COR-L47 (cell line): ENCODE data around the gene C16orf90.
"Not testable (repeated sequence)": the region's sequence is repeated elsewhere in the genome, so short reads cannot be mapped to it uniquely, and the experiment has no call there.

Experiments used
- DNase-seq: peaks from one replicate; lab custom pipeline; 2025; lab: John Stamatoyannopoulos, UW

Gene C16orf90

DNA sequence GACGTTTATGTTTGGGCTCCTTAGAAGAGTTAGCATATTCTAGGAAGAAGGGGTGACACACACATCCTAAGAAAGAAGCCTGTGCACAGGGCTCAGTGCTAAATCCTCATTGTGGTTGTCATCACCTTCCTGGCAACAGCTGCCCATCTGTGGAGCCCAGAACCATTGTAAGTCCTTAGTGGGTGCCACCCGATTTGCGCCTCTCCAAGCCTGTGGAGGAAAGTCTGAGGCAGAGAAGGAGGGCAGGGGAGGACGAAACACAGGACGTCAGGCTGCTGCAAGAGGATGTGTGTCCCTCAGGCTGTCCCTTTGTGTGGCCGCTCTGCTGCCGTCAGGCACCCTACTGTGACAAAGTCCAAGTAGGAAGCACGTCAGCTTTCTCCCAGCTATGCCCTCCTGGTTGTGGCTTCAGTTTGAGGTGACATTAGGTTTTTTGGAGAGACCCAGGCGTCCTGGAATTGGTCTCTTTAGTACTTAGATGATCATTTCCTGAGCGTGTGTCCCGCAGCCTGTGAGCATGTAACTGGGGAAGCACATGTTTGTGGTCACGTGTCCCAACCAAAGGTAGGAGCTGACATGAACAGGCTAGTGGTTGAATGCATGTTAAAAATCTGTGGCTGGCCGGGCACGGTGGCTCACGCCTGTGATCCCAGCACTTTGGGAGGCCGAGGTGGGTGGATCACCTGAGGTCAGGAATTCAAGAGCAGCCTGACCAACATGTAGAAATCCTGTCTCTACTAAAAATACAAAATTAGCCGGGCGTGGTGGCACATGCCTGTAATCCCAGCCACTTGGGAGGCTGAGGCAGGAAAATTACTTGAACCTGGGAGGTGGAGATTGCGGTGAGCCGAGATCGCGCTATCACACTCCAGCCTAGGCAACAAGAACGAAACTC, 16.2 kb upstream of the C16orf90 start:
- DNase-seq, result no peak

DNA sequence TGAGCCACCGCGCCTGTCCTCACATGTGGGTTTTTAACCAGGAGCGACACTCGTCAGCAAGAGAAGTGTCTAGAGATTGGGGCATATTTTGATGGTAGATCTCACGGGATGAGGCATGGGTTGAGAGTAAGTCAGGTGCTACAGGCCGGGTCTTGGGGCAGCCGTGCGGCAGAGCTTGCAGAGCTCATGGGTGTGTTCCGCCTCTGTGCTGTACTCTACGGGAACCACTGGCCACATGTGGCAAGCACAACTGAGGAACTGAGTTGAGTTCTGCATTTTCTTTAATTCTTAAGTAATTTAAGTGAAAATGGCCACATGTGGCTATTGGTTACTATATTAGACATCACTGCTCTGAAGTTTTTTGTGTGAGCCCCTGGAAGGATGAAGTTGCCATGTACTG, 15.1 kb upstream of the C16orf90 start:
- no peak for DNase-seq

DNA sequence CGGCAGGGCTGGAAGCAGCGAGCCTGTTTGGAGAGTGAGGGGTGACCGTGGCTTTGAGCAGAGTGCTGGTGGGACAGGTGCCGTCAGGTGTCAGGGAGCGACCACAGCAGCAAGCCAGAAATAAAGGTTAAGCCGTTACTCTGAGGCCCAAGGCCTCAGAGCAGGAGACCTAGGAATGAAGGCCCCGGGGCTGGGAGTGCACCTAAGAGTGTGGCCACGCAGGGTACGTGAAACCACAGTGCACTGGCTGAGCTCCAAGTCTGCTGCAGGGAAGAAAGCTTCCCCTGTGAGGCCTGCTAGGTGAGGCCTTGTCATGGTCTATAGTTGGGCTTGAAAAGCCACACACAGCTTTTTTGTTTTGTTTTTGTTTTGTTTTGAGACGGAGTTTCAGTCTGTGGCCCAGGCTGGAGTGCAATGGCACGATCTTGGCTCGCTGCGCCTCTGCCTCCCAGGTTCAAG, 14.2 kb upstream of the C16orf90 start:
- no peak for DNase-seq

DNA sequence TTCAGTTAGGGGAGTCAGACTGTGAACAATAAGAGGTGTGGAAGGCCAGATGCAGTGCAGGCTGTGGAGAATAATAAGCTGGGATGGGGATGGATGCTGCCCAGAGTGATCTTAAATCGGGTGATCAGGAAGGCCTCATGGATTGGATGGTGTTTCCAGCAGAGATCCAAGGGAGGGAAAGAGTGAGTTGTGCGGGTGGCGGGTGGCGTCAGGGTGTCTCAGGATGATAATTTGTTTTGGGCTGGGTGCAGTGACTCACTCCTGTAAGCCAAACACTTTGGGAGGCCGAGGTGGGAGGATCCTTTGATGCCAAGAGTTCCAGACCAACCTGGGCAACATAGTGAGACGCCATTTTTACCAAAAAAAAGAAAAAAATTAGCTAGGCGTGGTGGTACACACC, 13.4 kb upstream of the C16orf90 start:
- no peak for DNase-seq

DNA sequence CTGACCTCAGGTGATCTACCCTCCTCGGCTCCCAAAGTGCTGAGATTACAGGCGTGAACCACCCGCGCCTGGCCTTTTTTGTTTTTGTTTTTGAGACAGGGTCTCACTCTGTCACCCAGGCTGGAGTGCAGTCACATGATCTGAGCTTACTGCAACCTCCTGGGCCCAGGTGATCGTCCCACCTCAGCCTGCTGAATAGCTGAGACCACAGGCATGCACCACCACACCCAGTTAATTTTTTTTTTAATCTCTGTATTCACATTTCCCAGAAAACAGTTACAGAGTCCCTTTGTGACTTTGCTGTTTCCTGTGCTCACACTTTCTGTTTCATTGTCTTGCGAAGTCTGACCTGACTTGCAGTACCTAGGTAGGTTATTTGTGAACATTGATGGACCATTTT, 8.2 kb upstream of the C16orf90 start:
- no peak for DNase-seq

DNA sequence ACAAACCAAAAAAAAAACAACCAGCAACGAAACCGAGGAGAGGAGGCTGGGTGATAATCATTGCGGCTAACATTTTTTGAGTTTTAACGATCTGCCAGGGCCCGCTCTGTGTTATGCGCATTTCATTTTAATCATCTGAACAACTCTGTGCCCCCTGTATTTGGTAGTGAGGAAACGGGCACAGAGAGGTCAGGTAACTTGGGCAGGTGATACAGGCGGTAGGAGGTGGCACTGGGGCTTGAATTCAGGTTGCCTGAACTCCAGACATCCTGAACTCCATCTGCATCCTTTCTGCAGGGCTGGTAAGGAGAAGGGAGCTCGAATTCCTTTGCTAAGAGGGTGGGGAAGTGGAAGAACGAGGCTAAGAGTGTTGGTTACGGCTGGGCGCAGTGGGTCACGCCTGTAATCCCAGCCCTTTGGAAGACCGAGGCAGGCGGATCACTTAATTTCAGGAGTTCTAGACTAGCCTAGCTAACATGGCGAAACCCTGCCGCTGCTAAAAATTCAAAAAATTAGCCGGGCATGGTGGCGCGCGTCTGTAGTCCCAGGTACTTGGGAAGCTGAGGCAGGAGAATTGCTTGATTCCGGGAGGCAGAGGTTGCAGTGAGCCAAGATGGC, 6.6 kb upstream of the C16orf90 start:
- DNase-seq, result no peak

DNA sequence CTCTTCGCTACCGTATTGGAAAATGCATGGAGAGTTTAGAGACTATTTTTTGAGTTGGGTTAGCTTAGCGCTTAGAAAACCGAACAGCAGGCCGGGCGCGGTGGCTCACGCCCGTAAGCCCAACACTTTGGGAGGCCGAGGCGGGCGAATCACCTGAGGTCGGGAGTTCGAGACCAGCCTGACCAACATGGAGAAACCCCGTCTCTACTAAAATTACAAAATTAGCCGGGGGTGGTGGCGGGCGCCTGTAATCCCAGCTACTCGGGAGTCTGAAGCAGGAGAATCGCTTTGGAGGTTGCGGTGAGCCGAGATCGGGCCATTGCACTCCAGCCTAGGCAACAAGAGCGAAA, 6.1 kb upstream of the C16orf90 start:
- DNase-seq, result not testable (repeated sequence)

DNA sequence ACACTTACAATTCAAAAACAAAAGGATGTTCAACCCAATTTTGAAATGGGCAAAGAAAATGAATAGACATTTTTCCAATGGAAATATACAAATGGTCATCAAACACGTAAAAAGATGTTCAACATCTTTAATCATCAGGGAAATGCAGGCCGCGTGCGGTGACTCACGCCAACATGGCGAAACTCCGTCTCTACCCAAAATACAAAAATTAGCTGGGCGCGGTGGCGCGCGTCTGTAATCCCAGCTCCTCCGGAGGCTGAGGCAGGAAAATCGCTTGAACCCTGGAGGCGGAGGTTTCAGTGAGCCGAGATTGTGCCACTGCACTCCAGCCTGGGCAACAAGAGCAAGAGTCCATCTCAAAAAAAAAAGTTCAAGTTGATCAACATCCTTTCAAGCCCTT, 3.7 kb upstream of the C16orf90 start:
- no peak for DNase-seq

DNA sequence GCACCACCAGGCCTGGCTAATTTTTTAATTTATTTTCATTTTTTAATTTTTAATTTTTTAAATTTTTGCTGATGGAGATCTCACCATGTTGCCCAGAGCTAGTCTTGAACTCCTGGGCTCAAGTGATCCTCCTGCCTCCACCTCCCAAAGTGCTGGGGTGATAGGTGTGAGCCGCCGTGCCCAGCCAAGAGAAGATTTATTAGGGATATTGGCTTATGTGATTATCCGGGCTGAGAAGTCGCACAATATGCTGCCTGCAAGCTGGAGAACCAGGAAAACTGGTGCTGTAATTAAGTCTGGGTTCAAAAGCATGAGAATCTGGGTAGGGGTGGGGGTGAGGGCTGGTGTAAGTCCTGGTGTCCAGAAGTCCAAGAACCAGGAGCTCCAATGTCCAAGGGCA, 2.5 kb upstream of the C16orf90 start:
- DNase-seq, result no peak

DNA sequence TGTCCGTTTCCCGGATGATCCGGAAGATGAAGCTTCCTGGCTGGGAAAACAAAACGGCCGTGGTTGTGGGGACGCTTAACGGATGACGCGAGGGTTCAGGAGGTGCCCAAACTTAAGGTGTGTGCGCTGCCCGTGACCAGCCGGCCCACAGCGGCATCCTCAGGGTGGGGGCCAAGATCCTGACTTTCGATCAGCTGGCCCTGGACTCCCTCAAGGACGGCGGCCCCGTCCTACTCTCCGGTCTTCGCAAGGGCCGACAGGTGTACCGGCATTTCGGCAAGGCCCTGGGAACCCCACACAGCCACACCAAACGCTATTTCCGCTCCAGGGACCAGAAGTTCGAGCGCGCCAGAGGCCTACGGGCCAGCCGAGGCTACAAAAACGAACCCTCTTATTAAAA, 1.1 kb upstream of the C16orf90 start:
- no peak for DNase-seq

DNA sequence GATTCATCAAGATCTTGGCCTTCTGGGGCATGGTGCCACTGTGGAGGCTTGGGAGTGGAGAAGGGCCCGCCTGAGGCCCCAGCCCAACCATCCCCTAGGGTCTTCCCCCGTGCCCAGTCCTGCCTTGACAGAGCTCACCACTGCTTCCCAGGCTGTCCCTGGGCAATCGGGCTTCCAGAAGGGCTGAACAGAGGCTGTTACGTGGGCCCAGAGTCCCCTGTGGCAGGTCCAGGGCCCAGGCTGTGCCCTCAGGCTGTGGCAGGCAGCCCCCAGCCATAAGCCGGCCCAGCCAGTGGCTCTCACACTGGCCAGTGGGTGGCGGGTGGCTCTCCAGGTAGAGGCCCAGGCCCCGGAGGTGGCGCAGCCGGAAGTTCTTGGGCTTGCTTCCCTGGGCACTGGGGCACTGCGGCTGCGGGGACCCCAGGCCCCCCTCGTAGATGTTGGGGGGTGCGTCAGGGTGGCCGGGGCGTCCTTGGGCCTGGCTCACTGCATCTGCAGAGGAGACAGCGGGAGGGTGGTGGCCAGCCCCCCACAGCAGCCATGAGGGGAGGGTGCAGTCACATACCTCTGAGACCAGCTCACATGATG, 809 bp downstream of the C16orf90 start:
- DNase-seq, result no peak

DNA sequence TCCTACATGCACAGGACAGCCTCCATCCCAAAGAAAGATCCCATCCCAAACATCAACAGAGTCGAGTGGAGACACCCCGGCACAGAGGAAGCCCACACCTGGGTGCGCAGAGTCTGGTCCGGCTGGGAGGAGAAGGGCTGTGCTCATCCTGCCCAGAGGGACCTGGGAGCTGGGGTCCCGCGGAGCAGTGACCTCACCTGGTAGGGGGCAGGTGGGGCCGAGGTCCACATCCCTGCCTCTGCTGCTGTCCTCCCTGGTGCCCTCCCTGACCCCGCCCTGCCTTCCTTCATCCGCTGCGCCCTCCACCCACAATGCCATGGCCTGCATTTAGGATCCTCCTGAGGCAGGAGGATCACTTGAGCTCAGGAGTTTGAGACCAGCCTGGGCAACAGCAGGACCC, 2.9 kb downstream of the C16orf90 start:
- no peak for DNase-seq

DNA sequence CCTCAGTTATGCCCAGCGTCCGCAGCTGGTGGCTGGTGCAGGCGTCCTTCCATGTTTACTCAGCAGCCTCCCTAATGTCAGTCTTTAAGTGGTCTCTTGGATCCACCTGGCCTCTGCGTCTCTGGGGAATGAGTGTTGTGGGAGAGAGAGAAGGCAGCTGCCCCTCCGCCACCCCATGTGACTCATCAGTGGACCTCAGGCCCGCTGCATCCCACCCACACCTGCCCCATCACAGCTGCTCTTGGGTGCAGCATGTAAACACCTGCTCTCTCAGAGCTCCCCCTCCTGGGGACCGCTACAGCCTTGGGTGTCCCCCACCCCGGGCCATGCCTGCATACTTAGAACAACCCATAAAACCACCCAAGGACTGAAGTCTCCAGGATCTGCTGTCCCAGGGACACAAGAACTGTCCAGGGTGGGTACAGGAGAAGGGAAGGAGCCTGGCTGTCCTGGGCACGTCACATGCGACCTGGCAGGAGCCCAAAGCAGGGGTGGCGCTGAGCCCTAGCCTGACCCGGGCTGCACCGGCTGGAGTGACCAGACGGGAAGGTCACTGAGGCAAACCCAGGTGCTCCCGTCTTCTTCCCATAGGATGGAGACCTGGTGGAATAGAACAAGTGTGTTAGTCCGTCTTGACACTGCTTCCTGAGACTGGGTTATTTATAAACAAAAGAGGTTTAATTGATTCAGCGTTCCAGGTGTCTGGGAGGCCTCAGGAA, 4.2 kb downstream of the C16orf90 start:
- DNase-seq, result no peak

DNA sequence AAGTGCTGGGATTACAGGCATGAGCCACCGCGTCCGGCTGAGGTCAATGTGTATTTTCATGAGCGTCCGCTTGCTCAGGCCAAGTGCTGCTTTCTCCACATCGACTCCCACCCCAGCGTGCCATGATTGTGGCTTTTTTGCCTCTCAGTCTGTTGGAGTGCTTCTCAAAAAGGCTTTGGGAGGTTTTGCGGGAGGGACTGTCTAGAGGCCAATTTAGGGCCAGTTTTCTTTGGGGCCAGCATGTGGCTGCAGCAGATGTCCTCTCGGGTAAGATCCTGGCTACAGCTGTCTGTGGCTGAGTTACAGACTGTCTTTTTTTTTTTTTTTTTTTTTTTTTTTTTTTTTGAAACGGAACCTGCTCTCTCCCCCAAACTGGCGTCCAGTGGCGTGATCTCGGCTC, 6.5 kb downstream of the C16orf90 start:
- no peak for DNase-seq

DNA sequence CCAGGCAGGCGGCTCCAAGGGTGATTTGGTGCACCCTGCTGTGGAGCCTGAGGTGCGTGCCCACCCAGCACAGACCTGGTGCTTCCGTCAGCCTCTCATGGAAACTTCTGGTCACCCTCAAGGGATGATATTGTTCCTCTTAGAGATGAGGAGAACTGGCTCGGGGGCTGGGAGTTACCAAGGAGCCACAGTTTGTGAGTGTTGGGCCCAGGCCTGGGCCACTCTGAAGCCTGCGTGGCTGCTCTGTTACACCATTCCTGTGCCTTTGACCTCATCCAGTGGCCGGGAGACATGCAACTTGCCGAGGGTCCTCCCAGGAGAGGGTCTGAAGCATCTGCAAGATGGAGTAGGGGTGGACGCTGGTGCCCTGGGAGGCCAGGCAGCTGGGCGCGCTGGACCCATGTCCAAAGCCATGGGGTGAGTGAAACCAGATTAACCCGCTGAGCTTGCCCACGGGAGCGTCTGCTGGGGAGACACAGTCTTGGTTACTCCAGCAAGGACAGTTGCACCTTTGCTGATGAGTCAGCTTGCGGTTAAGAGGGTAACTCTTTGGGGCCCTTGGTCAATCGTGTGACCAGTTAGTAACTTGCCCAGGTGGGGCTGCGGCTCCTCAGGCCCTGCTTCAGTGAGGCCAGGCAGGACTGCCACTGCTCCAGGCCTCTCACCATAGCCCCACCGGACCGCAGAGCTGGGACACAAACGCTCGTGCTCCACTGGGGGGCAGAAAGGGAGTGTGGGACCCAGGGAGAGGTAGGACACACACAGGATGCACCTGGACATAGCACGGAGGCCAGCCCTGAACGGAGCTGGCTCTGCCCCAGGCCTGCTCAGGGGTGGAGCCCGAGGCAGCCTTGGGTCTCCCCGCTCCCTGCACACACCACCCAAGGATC, 7.5 kb downstream of the C16orf90 start:
- DNase-seq, result no peak

DNA sequence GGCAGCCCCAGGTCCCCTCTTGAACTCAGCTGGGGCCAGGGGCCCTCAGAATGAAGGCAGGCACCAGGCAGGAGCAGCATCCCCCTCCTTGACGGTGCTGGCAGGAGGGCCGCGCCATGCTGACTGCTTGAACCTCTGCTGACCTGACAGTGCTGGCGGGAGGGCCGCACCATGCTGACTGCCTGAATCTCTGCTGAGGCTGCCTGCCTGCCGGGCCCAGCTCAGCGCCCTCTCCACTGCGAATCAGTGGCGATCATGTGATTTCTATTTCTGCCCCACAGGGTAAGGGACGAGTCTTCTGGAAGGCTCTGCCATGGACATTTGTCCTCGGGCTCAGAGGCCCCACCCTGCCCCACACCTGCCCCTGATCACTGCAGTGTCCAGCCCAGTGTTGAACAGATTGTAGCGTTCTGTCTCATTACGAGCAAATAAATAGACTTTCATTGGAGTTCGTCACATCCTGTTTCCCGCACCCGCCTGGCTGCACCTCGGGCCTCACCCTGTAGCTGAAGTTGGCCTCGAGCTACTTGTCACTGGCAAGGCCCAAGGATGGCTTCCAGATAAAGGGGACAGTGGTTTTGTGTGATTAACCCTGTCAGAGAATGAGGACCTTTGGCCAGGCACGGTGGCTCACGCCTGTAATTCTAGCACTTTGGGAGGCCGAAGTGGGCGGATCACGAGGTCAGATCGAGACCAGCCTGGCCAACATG, 8.6 kb downstream of the C16orf90 start:
- no peak for DNase-seq

DNA sequence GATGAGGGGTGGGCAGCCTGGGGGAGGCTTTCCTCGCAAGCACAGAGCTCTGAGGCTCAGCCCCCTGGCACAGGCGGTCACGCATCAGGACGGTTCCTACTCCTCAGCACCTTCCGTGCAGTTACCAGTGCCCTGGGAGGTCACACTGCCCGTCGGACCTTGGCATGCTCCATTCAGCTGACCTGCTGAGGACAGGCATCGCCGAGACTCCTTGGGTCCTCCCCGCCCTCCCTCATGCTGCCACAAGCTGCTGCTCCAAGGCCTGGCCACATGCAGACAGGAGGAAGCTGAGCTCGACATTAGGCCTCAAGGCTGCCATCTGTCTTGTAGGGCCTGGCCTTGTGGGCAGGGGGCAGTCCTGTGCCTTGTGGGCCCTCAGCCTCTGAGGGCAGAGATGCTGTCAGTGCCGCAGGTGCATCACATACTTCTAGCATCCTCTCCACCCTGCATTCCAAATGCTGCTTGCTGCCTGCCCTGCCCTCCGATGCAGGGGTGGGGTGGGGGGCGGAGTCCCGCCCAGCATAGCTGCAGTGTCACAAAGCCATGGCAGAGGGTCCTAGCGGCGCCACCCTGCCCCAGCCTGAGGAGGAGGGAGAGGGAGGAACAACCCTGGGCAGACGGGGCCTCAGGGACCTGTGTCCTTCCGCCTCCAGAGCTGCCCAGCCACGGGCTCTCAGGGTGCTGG, 9.3 kb downstream of the C16orf90 start:
- DNase-seq, result no peak

DNA sequence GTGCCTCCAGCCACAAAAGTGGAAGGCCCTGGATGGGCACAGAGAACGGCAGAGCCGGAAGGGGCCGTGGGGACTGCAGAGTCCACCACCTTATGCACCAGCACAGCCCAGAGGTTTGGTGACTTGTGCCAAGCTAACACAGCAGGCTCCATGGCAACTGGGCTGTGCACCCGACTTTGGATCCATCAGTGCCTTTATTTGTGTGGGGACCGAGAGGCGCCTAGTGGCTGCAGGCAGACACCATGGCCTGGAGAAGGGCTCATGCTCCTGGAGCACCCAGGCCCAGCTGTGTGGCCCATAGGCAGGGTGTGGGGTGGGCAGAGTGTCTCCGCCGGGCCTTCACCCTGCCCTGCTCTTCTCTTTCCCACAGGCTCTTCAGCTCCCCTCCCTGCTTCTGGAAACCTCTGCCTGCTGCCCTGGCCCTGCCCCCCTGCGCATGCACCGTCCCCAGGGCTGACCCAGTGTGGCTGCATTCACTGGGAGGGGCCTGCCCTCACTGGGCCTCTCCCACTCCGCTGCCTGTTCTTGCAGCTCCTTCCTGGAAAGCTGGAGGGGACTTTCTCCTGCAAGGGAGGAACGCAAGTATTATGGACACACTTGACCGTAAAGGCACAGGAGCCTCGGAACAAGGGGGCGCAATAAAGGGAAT, 10.1 kb downstream of the C16orf90 start:
- no peak for DNase-seq

DNA sequence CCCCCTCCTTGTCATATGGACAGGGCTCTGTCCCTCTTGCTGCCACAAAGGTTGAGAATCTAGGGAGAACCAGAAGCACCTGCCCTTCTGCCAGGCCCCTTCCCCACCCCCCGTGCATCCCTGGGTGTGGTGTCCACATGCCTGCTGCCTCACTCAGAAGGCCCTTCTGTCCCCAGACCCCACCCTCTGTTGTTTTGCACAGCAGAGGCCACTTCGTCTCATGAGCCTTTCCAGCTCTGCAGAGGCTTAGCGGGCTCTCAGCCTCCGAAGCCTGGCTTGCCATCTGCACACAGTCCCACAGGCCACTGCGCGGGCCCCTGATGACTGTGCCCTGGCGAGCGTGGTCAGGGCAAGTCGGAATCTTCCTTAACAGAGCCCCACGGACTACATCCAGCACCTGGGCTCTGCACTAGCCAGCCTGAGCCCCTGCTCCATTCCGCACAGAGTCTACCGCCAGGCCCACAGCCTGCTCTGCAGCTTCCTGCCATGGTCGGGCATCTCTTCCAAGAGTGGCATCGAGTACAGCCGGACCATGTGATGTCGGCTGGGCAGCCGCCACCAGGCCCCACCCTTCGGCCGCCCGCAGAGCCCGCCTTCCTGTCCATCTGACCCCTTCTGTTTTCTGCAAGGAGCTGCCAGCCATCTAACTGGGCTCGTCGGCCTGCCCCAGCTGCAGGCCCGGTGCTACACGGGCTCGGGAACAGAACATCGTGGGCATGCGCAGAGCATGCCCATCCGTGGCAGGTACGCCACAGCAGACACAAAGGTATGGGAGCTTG, 10.8 kb downstream of the C16orf90 start:
- DNase-seq, result no peak
